Sigmoid colon (tissue), 4 donors: ENCODE measurements around the gene SAYSD1.

Experiments
- EP300 ChIP-seq, 4 donors: sonication (generic); formaldehyde crosslinking; IDR thresholded peaks; one replicate each; pipeline ENCODE4 v1.6.1; 2017; ENCODE audit warnings: antibody characterized with exemption in 4 of 4
- TF ChIP-seq, protein P1 (sequence below), 4 experiments: fragments of 450-650 bp in 3 of 4; fragments of 200-600 bp in 1 of 4; IDR thresholded peaks; one replicate each; pipeline ENCODE4 v1.5.1; 2016 to 2019; ENCODE audit warnings: antibody characterized with exemption in 4 of 4, mild to moderate bottlenecking in 3 of 4, moderate library complexity in 2 of 4

DNA sequence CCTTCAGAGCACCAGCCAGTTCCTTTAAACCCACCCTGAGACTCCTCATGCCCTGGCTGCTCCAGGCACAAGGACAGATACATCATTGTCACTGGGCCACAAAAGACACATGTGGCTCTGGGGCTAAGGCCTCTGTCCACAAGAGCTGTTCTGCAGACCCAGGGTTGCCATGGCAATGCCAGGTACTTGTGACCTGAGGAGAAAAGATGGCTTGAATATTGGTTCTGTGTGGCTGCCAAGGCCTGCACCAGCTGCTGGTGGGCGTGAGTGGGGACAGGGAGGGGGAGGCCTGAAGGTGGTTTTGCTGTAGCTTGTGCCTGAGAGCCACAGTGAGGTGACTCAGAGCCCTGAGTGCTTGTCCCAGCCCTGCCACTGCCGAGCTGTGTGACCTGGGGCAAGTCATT is 31.8 kb downstream of the SAYSD1 start:
- TF ChIP-seq, protein P1, sequence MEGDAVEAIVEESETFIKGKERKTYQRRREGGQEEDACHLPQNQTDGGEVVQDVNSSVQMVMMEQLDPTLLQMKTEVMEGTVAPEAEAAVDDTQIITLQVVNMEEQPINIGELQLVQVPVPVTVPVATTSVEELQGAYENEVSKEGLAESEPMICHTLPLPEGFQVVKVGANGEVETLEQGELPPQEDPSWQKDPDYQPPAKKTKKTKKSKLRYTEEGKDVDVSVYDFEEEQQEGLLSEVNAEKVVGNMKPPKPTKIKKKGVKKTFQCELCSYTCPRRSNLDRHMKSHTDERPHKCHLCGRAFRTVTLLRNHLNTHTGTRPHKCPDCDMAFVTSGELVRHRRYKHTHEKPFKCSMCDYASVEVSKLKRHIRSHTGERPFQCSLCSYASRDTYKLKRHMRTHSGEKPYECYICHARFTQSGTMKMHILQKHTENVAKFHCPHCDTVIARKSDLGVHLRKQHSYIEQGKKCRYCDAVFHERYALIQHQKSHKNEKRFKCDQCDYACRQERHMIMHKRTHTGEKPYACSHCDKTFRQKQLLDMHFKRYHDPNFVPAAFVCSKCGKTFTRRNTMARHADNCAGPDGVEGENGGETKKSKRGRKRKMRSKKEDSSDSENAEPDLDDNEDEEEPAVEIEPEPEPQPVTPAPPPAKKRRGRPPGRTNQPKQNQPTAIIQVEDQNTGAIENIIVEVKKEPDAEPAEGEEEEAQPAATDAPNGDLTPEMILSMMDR (IDR thresholded peaks at IDR 0.05) = no peak
- TF ChIP-seq EP300 (IDR thresholded peaks at IDR 0.05) = no peak
